ENCODE measurements around the gene STBD1. TPM values are rescaled to one million over a fixed set of nuclear protein-coding genes. Genes with fewer than 3 reads are reported as not detected.

The STBD1 gene
- total and polyA plus RNA-seq, 2 of the 4 experiments (the other 2 are of a cell fraction): 1.7 to 3.0 TPM

DNA sequence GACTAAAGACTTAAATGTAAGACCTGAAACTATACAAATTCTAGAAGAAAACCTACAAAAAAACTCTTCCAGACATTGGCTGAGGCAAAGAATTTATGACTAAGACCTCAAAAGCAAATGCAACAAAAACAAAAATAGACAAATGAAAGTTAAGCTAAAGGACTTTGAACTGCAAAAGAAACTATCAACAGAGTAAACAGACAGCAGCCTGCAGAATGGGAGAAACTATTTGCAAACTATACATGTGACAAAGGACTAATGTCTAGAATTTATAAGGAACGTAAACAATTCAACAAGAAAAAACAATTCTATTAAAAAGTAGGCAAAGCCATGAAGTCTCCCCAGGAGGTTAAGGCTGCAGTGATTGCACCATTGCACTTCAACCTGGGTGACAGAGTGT, 46.0 kb upstream of the STBD1 start:
- CTCF ChIA-PET: no interaction called here
- DNase-seq: no peak
- BruUV-seq (replicated peaks): no TSS peak

More for the DNA sequence above, 46.0 kb upstream of the STBD1 start:
- H3K4ac ChIP-seq (ENCODE audit: low read depth, low read length): no peak overlapping the region
- in situ Hi-C loops (cut with MboI; ENCODE audit: low sequenced_read_pairs) (no loop called here), dilution Hi-C loops (cut with HindIII; ENCODE audit: low sequenced_read_pairs, unreplicated experiment) (no loop called here), intact Hi-C loops (cut with micrococcal nuclease) (no loop called here)
- H3K9me1 ChIP-seq (ENCODE audit: insufficient read depth, low read length): no peaks in the 10 kb centered on the region
- no peak overlapping the region for H2BK120ac ChIP-seq (ENCODE audit: low read depth, low read length)
- no peak overlapping the region for H2AFZ ChIP-seq (replicated peaks; ENCODE audit: low read length, poor library complexity)
- no peak overlapping the region for H2BK15ac ChIP-seq (ENCODE audit: low read depth, low read length)
- no peak overlapping the region for H4K91ac ChIP-seq (ENCODE audit: insufficient read depth, low read depth, low read length)
- H2AK9ac ChIP-seq (replicated peaks; ENCODE audit: low read depth, low read length, poor library complexity): no peak overlapping the region
- H3K14ac ChIP-seq (replicated peaks; ENCODE audit: low read depth, low read length): no peak overlapping the region
- no peaks in the 10 kb centered on the region for H3K36me3 ChIP-seq (ENCODE audit: control insufficient read depth, insufficient read depth, low read length)
- no peak overlapping the region for H2BK5ac ChIP-seq (ENCODE audit: low read depth, low read length, poor library complexity, severe bottlenecking)
- TF ChIP-seq RAD21 (IDR thresholded peaks at IDR 0.05; ENCODE audit: low read length) (no peak), MAFK (IDR thresholded peaks at IDR 0.05; ENCODE audit: low read depth, low read length) (no peak), RFX5 (IDR thresholded peaks at IDR 0.05; ENCODE audit: low read depth, low read length) (no peak), MXI1 (IDR thresholded peaks at IDR 0.05; ENCODE audit: borderline replicate concordance, low read depth, low read length) (no peak), CEBPB (IDR thresholded peaks at IDR 0.05; ENCODE audit: low read depth, low read length) (no peak), MAZ (IDR thresholded peaks at IDR 0.05; ENCODE audit: borderline replicate concordance, low read depth, low read length) (no peak), USF2 (IDR thresholded peaks at IDR 0.05; ENCODE audit: low read depth, low read length) (no peak), CTCF (conservative IDR thresholded peaks at IDR 0.05; ENCODE audit: low read depth, low read length) (no peak), SMC3 (IDR thresholded peaks at IDR 0.05; ENCODE audit: low read depth, low read length) (no peak), BHLHE40 (IDR thresholded peaks at IDR 0.05; ENCODE audit: low read depth, low read length) (no peak), CHD1 (IDR thresholded peaks at IDR 0.05; ENCODE audit: low read depth, low read length) (no peak), RCOR1 (IDR thresholded peaks at IDR 0.05; ENCODE audit: insufficient replicate concordance, low read length) (no peak), FOS (IDR thresholded peaks at IDR 0.05; ENCODE audit: low read depth, low read length) (no peak), NFE2L2 (IDR thresholded peaks at IDR 0.05; ENCODE audit: low read depth, low read length) (no peak), POLR2A (IDR thresholded peaks at IDR 0.05; ENCODE audit: low read depth, low read length) (no peak)
- TF ChIP-seq, protein P1, sequence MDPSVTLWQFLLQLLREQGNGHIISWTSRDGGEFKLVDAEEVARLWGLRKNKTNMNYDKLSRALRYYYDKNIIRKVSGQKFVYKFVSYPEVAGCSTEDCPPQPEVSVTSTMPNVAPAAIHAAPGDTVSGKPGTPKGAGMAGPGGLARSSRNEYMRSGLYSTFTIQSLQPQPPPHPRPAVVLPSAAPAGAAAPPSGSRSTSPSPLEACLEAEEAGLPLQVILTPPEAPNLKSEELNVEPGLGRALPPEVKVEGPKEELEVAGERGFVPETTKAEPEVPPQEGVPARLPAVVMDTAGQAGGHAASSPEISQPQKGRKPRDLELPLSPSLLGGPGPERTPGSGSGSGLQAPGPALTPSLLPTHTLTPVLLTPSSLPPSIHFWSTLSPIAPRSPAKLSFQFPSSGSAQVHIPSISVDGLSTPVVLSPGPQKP (IDR thresholded peaks at IDR 0.05; ENCODE audit: borderline replicate concordance, low read depth, low read length): no peak
- no peak overlapping the region for H4K5ac ChIP-seq (ENCODE audit: low read depth, low read length)
- H3K79me1 ChIP-seq (ENCODE audit: low read depth in 1 of 2, low read length in 2 of 2): no peaks in the 10 kb centered on the region
- no peaks in the 10 kb centered on the region for H3K9me3 ChIP-seq (ENCODE audit: control insufficient read depth, insufficient read depth, low read length)
- no peak overlapping the region for H2BK20ac ChIP-seq (ENCODE audit: low read depth, low read length)
- no peak overlapping the region for H3K56ac ChIP-seq (ENCODE audit: extremely low read depth, insufficient read depth, low read length)
- POLR2A ChIA-PET (ENCODE audit: unreplicated experiment): no interaction called here
- H4K20me1 ChIP-seq (ENCODE audit: insufficient read depth, low read length): no peaks in the 10 kb centered on the region
- no peak overlapping the region for H4K8ac ChIP-seq (ENCODE audit: low read depth in 2 of 2, low read length in 2 of 2)
- no peak overlapping the region for H3K18ac ChIP-seq (ENCODE audit: low read depth, low read length)
- no peak overlapping the region for H3K9ac ChIP-seq (ENCODE audit: low read depth, low read length)
- no peak overlapping the region for H3K27ac ChIP-seq (ENCODE audit: insufficient read depth, low read length)
- no peak overlapping the region for H3K4me2 ChIP-seq (ENCODE audit: low read depth, low read length)
- no CpG with 5 or more reads among the region's 1 CpG for WGBS, 2 experiments (ENCODE audit: extremely low coverage in 2 of 2, insufficient read length in 1 of 2)
- no peak overlapping the region for H3K4me3 ChIP-seq (ENCODE audit: insufficient read depth, low read depth, low read length)
- no peak overlapping the region for H2AK5ac ChIP-seq (ENCODE audit: low read depth, low read length)
- H3K23ac ChIP-seq (ENCODE audit: low read depth, low read length): no peak overlapping the region
- peaks cover 34% of the 10 kb centered on the region for H3K27me3 ChIP-seq (ENCODE audit: control insufficient read depth, insufficient read depth, low read length)
- no peaks in the 10 kb centered on the region for H3K4me1 ChIP-seq (ENCODE audit: control insufficient read depth, insufficient read depth, low read length)
- no peak for ATAC-seq (ENCODE audit: low read depth)

All from IMR-90 (cell line).